ENCODE data around the gene KIF25.

Gene KIF25

GRCh38 chr6:168048724-168049025 is 51.2 kb downstream of the KIF25 start:
- H3K4me3 ChIP-seq: no peak overlapping the region
- H3K4me1 ChIP-seq: peaks cover 0 to 1% (median 0%) of the 10 kb centered on the region in 4 donors
- H3K36me3 ChIP-seq: no peaks in the 10 kb centered on the region
- no peak overlapping the region for H3K27ac ChIP-seq
- intact Hi-C loops (cut with DNase I; ENCODE audit: low total_unique reads): no loop called here
- no peak for TF ChIP-seq CTCF (IDR thresholded peaks at IDR 0.05)
- peaks cover 0 to 13% of the 10 kb centered on the region in 2 donors for H3K27me3 ChIP-seq
- no peak for DNase-seq
- H3K9me3 ChIP-seq: no peaks in the 10 kb centered on the region

DNA sequence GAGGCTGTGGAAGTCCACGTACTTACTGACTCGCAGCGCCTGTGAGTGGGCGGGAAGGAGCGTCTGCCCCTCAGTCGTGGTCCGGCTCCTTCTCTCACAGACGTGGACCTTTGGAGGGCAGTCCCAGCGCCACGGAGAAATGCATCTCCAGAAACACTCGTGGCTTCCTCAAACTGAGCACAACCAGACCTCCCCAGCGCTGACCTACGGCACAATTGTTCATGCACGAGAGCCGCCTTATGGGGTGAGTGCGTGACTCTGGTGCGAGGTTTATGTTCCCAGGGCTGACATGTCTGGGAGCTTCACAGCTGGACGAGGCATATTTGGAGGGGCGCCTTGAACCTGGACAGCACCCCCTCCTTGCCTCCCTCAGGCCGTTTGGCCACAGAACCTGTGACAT is 51.8 kb downstream of the KIF25 start:
- intact Hi-C loops (cut with DNase I; ENCODE audit: low total_unique reads): no loop called here
- H3K4me3 ChIP-seq: no peak overlapping the region
- TF ChIP-seq CTCF (IDR thresholded peaks at IDR 0.05): no peak
- no peak for DNase-seq
- H3K27ac ChIP-seq: no peak overlapping the region
- H3K27me3 ChIP-seq: peaks cover 0 to 13% of the 10 kb centered on the region in 2 donors
- no peaks in the 10 kb centered on the region for H3K9me3 ChIP-seq
- peaks cover 0 to 7% (median 4%) of the 10 kb centered on the region in 4 donors for H3K4me1 ChIP-seq
- H3K36me3 ChIP-seq: no peaks in the 10 kb centered on the region

GRCh38 chr6:168049706-168050224 is 52.3 kb downstream of the KIF25 start:
- Histone ChIP-seq H3K9me3 (no peaks in the 10 kb centered on the region), H3K27ac (no peak overlapping the region), H3K4me3 (no peak overlapping the region), H3K36me3 (no peaks in the 10 kb centered on the region), H3K27me3 (peaks cover 0 to 13% of the 10 kb centered on the region in 2 donors), H3K4me1 (peaks cover 0 to 12% (median 9%) of the 10 kb centered on the region in 4 donors)
- intact Hi-C loops (cut with DNase I; ENCODE audit: low total_unique reads): no loop called here
- no peak for TF ChIP-seq CTCF (IDR thresholded peaks at IDR 0.05)
- no peak for DNase-seq

- intact Hi-C loops (cut with DNase I; ENCODE audit: low total_unique reads): no loop called here
- Histone ChIP-seq H3K4me1 (peaks cover 0 to 18% (median 15%) of the 10 kb centered on the region in 4 donors), H3K4me3 (no peak overlapping the region), H3K27ac (no peak overlapping the region), H3K9me3 (no peaks in the 10 kb centered on the region), H3K27me3 (peaks cover 0 to 13% of the 10 kb centered on the region in 2 donors), H3K36me3 (no peaks in the 10 kb centered on the region)
- DNase-seq: no peak
- TF ChIP-seq CTCF (IDR thresholded peaks at IDR 0.05): no peak
These were observed 52.9 kb downstream of the KIF25 start for GRCh38 chr6:168050225-168050880.

DNA sequence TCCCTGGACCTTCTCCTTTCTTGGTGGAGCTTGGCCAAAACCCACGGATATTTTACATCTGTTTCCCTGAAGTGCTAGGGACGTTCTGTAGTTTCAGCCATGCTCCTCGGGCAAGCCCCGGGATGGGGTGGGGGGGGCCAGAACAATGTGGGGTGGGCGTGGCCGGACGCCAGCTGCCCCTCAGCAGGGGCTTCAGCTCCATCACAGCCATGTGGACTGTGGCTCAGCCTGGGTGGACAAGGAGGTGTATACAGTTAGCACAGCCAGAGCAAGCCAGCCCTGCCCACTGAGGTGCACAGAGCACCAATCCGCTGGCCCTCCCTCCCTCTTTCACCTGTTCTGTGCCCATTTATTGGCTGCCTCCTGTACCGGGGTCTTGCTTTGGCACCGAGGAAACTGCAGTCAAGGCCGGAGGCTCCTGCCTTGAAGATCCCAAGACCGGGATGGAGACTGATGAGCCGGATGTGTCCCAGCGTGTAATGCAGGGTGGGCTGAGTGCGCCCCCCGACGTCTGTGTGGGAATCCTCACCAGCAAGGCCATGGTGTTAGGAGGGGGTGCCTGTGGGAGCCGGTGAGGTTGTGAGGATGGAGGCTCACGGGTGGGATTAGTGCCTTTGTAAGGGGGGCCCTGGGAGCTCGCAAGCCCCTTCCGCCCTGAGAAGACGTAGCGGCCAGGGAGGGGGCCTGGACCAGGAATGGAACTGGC is 53.6 kb downstream of the KIF25 start:
- H3K4me3 ChIP-seq: no peak overlapping the region
- no peak for TF ChIP-seq CTCF (IDR thresholded peaks at IDR 0.05)
- no peaks in the 10 kb centered on the region for H3K9me3 ChIP-seq
- intact Hi-C loops (cut with DNase I; ENCODE audit: low total_unique reads): no loop called here
- H3K27me3 ChIP-seq: peaks cover 0 to 13% of the 10 kb centered on the region in 2 donors
- peaks cover 0 to 20% (median 16%) of the 10 kb centered on the region in 4 donors for H3K4me1 ChIP-seq
- H3K27ac ChIP-seq: no peak overlapping the region
- no peaks in the 10 kb centered on the region for H3K36me3 ChIP-seq
- DNase-seq: no peak

Data from tibial artery (tissue), 4 donors.